ENCODE results near the gene UBL4B.

UBL4B gene

DNA sequence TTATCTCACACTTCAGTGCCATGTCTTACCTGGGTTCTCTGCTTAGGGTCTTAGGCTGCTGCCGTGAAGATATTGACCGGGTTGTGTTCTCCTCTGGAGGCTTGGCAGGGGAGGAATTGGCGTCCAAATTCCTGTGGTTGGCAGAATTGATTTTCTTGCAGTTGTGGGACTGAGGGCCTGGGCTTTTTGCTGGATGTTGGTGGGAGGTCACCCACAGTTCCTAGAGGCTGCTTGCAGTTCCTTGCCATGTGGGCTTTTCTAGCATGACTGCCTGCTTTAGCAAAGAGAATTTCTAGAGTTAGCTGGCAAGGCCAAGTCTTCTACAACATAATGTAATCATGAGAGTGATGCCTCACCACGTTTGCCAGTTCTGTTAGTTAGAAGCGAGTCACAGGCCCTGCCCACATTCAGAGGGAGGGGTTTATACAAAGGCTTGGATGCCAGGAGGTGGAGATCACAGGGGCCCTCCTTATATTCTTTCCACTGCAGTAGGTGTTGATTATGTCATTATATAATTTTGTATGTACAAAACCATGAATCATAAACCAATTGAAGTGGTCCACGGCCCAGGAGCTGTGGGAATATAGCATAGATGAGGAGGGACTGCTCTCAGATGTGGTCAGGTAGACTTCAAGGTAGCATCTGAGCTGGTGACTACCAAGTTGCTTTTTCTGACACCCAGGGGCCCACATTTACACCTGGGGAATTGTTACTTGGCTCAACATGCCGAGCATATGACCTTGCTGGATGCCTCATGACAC, 6.6 kb downstream of the UBL4B start:
- no peak for DNase-seq

DNA sequence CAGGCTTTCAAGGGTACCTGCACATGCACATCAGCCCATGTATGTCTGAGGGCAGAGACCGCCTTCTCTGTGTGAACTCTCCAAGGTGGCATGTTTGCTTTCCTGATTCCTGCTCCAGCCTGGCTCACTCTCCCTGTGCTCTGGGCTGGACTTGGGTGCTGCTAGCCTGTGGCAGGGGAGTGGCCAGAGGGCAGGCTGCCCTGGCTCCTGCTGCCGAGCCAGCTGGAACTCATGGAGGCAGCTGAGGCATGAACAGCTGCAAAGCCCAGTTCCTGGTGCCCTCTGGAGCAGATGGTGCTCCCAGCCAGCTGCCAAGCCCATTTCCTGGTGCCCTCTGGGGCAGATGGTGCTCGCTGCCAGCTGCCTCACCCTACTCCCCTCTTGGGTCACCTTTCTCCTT, 7.6 kb downstream of the UBL4B start:
- DNase-seq, result no peak

DNA sequence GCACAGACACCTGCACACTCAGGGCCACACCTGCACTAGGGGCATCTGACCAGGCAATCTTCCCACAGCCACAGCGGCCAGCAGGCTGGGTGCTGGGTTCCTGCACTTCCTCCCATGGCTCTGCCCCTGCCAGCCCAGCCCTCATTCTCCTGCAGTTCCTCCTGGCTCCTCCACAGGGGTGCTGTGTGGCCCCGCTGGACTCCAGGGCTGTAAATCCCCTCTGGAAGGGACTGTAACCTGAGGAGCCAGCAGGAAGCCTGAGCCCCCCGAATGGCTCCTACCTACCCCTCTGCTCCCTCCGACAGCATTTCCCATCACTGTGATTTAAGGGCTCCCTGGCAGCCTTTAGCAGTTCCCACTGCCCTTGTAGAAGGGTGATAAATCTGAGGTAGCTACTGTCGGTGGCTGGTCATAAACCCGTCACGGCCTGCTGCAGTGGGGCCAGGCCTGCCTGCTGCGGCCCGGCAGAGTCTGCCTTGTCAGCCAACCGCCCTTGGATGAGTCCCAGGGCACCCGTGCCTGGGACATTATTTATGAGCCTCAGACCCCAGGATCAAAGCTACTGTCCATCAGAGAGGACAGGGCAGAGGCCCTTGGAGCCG, 8.8 kb downstream of the UBL4B start:
- DNase-seq, result no peak

DNA sequence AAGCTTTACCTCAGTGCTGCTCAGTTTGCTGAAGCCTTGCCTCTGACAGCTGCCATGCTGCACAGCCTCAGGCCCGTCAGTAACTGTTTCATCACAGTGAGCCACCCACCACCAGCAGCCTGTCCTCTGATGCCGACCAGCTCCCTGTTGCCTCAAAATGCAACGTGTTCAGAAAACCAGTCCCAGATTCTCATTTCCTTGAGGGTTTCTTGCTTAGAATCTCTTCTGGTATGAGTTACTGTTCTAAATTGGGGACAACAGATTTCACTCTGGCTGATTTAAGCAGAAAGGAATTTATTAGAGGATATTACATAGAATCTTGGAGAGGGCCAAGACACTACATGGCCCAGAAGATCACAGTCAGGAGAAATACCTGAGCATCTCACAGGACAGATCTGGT, 11.0 kb downstream of the UBL4B start:
- DNase-seq, result no peak

DNA sequence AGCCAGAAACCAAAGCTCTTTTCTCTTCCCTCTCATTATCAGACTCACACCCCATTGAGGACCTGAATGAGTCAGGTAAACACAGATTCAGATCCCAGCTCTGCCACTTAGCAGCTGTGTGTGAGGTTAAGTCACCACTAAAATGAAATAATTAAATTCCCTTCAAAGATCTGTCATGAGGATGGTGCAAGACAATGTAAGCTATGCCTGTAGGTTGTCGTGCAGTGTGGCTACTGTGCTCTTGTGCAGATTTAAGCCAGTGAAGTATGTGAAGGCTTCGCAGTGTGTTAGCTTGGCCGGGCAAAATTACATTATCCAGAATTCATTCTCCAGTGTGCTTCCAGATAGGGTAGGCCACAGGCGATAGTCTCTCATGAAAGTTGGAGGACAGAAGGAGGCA, 13.6 kb downstream of the UBL4B start:
- DNase-seq, result no peak

DNA sequence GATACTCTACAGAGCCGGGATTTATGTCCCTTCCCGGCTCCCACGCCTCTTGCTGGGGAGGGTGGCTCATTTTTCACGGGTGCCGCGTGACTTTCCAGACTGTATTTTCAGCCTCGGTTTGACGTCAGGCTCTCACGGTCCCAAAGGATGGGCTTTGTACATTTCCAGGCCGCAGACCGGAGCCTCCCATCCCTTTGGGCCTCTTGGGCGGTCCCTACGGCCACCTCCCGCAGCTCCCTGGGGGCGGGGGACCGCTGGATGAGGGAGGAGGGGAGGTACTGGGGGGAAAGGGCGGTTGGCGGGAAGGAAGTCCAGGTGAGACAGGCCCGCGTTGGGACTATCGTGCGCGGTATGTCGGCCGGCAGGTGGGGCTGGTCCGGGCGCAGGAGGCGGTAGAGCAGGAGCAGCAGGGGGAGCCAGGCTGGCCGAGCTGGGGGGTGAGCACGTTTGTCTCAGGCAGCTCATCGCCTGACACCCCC, 17.9 kb downstream of the UBL4B start:
- DNase-seq, result no peak

DNA sequence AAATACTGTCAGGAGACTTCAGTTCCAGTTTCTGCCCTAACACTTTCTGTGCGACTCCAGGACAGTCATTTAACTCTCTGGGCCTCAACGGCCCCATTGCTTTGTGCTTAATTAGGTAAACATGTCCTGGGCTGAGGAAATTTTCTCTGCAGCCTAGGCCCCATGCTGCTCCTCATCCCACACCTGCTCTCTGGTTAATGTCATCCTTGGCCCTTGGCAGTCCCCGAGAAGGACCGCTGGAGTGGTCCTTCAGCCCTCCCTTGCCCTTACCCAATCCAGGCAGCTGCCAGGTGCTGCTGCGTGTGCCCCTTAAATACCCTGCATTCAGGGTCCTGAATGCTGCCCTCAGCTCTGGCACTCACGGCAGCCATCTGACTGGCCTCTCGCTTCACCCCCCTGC, 18.7 kb downstream of the UBL4B start:
- DNase-seq, result no peak

DNA sequence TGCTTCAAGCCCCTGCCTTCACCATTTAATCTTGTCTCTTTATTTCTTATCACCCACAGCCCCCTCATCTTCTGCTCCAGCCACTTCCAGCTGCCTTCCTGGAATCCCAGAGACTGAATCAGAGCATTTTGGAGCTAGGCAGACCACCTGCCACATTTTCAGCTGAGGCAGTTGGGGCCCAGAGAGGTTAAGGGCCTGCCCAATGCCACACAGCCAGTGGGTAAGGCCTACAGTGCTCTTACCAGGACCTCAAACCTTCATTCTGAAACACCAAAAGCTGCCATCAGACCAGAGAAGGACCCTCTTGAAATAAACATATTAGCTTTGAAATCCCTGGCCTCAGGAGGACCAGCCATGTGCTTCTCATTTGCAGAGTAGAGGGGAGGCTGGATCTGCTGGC, 20.4 kb downstream of the UBL4B start:
- no peak for DNase-seq

DNA sequence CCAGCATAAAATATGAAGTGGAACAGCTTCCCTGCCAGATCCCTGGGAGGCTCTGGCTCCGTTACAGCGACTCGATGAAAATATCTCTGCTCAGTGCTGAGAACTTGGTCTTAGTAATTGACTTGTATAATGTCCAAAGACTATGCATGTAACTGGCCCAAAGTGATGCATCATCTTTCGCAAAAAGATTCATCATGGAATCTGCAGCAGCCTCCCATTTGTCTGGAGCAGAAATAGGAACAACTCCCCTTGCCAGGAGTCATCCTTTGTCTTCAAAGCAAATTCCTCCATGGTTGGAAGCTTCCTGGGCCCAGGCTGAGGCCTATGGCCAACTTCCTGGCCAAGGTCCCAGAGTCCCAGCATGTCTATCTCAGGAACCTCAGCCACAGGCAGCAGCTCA, 21.2 kb downstream of the UBL4B start:
- DNase-seq, result no peak

DNA sequence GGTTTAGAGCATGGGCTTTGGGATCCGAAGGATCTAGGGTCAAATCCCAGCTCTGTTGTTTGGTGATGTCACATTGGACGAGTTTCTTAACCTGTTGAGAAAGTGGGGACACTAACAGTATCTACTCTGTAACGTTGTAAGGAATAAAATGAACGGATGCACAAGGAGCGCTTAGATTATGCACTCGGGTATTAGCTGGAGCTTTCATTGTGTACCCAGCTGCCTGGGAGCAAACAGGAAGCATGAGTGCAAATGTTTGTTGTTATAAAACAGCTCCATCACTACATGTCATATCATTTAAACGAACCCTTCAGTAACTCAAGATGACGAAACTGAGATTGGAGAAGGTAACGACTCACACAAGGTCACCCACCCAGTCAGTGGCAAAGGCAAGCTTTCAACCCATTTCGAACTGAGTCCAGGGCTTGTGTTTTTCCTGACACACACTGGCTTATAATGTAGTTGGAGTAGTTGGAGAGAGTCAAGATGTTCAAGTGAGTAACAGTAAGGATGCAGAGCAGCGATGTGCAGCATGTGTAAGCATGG, 21.9 kb downstream of the UBL4B start:
- DNase-seq, result no peak

DNA sequence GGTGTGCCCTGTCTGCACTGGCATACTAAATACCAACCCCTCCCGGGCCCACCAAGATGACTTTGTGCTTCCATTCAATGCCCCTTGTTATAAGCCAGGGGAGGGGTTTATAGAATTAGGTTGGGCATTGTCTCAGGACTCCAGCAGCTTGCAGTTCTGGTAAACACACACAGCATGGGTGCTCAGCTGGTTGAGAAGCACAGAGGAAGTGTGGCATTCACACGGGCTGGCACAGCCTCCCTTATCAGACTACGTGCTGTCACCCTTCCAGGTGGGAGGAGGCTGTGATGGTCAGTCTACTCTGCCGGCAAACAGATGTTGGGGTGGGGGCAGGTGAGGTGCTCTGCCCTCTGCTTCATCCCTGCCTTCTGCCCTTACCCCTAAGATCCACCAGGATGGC, 23.0 kb downstream of the UBL4B start:
- no peak for DNase-seq

DNA sequence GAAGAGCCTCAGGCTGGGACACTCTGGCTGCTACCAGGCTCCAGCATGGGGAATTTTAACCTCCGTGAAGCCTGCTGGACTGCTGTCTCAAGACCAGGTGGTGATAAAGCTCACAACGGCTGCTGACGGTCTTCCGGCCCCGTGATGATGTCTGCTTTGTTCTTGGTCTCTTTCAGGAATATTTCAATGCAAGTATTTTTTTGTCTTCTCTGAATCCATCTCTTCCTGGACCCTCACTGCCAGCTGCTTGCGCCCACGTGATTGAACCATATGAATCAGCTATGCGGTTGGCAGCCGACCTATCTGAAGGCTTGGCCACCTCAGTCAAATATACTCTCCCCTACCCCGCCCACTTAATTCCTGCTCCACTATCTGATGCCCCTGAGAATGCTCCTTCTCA, 23.4 kb downstream of the UBL4B start:
- no peak for DNase-seq

DNA sequence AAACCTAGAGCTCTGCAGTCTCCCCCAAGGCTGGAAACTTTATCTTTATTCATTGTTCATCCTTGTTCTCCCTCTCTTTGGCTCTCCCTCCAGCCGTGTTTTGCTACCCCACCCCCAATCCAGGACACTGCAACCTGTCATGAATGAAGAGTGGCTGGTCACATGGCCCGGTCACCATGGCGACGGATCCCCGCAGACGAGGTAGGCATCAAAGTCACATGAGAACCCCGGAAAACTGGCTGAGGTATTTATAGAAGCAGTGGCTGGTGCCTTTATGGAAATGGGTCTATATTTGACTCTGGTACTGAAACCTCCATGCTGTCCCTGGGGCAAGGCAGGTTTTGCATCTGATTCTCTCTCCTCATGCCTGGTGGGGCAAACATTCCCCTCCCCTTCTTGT, 24.7 kb downstream of the UBL4B start:
- no peak for DNase-seq

DNA sequence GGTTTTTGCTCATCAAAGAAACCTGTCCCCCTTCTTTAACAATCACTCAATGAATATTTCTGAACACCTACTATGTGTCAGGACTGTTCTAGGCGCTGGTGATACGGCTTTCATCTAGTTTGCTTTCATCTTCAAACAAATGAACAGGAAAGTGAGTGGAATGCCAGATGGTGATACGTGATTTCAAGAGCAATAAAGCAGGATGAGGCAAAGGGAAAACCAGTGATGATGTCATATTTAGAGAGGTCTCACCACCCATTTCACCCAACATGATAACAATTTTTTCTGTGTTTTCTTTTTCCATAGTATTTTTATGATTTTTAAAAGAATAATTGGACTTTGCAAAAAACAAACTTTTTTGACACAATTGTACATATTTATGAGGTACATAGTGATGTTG, 26.7 kb downstream of the UBL4B start:
- DNase-seq, result no peak

DNA sequence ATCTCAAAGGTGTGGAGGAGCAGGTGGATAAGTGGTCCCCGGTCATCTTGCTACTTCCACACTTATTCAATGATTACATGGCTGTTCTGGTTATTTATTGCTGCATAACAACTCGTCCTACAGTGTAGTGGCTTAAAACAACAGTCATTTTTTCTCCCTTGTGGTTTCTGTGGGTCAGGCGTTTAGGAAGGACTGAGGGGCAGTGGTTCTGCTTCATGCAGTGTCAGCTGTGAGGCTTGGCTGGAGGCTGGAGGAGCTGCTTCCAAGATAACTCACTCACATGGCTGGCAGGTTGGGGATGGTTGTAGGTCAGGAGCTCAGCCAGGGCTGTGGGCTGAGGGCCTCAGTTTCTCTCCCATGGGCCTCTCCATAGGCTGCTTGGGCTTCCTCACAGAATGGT, 32.1 kb downstream of the UBL4B start:
- no peak for DNase-seq

DNA sequence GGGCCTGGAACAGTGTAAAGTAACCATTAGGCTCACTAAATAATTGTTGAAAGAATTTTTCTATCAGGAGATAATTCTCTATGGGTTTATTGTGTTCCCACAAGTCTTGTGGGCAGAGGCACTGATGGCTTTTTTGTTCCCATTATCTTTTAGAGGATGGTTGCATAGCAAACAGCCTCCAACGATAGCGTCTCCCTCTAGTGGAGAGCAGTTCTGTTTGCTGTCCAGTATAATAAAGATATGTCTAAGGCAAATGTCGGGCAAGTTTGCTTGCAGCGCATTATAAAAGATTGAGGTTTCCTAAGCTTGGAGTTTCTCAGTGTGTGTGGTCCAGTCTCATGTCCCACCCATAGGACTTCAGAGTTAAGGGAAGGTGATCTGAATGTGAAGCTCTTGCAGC, 36.7 kb downstream of the UBL4B start:
- DNase-seq, result peak; percentile 19 to 35

DNA sequence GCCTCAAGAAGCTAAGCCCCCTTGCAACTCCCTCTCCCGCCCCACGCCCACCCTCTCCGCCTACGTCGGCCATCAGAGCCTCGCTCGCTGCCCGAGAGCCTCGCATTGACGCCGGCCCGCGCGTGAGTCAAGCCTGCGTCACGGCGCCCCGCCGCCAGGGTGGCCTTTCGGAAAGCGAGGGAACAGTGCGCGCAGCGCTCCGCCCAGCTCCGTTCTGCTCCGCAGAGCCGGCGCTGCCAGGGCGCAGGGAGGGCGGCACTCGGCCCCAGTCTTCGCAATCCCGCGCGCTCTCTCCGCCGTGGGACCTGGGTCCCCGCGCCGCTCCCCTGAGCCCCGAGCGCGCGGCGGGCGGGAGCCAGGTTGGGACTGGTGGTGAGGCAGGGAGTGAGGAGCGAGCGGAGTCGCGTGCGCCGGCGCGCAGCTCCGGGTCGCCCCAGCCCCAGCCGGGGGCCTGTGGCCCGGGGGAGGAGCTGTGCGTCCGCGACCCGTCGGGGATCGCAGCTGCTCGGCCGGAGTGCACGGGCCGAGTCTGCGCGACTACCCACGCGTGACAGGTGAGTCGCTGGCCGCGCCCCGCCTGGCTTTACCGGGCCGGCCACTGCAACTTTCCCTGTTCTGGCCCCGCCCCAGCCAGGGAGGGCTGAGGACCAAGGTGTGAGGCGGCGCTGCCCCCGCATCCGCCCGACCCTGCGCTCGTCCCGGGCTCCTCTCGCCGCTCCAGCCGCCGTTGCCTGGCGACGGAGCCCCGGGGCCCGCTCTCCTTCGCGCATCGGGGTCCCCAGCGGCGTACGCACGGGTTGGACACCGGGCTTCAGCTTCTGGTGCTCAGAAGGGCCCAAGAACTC, 38.3 kb downstream of the UBL4B start, which contains the start of gene SLC6A17:
Gene SLC6A17 (plus strand): TSS at position 165 of the 845 bp plus-strand sequence. CDS start 16,436 bp downstream, outside the sequence.
- no peak for DNase-seq

DNA sequence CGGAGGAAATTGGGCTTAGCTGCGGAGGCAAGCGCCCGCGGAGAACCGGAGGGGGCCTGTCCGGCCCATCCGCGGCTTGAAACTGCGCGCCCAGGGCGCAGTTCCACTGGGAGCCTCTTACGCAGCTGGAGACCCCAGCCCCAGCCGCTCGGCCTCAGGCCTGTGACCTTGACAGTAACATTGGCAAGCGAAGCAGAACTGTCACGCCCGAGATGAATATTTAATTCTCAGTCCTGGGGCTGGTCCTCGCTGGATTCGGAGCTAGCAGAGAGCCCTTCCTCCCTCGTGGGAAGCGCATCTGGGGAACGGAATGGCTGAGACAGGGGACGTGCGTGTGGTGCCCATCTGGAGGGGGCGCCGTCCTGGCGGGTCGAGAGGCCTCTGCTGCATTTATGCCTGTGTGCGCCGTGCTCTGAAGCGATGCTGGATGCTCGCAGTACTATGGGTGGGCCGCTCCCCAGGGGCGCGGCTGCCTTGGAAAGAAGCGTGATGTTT, 39.0 kb downstream of the UBL4B start:
- DNase-seq, result no peak

DNA sequence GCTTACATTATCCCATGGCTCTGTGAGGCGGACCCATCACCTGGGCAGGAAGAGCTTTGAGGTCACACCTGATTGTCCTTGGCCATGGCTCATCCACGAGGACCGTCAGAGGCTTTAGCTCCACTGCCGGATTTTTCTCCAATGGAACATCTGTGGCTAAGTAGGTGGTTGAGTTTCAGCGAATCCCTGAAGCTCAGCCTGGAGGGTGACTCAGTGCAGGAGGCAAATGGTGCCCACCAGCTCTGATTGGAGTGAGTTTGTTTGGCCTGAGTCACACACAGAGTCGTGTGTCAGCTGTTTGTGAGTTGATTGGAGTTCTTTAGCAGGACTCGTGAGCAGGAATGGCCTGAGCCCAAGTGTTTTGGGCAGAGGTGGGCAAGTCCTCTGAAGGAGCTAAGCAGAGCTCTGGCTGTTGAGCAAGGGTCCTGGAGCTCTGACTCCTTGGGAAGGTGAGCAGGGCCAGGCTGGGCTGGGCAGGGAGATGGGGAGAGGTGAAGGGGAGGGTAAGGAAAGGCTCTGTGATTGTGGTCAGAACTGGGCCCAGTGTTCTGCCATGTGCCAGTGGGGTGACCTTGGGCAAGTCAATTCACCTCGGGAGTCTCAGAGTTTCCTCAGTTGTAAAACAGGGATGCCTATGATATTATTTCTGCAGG, 40.0 kb downstream of the UBL4B start:
- DNase-seq, result no peak

DNA sequence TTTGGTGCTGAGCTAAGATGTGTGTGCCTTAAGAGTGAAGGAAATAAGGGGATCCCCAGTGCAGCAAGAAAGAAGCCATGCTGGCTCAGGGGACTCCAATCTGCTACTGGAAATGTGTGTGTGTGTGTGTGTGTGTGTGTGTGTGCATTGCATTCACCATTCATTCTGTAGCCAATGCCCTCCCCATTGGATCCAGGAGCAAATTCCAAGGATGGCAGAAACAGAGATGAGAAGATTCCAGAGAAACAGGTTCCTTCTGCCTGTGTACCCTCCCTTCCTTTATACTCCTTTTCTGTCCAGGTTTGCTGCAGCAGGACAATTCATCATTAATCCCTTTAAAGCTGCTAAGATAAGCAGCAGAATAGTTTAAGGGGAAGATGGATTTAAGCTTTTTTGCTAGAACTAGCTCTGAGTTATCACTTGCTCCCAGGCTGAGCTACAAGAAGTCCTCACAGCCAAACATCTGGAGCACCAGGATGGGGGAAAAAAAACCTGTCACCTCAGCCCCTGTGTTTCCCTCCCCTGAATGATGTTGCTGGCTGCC, 41.2 kb downstream of the UBL4B start:
- DNase-seq, result no peak

DNA sequence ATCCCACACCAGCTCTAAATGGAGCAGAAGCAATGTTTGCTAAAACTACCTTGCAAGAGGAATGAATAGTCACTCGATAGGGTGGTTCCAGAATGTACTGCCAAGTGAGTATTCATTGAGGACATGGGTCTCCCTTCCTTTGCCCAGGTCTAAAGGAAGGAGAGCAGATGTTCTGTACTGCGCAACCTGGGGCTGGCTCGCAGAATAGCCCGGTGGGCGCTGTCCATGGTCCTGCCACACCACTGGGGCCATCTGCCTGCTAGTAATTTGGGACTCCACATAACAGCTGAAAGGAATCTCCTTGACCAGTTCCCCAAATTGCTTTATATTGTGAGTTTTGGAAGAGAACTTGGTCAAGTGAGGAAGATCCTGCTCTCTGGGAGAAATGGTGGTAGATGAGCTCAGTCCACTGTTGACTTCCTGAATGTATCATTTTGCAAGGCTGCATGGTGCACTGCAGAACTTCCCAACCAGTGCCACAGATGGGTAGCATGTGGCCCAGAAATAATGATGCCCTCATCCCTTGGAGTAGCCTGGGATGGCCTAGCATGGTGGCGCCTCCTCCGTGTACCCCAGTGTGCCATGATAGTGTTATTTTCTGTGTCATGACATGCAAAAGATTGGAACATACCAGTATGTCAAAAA, 43.8 kb downstream of the UBL4B start:
- peak; percentile 11 to 26 for DNase-seq

DNA sequence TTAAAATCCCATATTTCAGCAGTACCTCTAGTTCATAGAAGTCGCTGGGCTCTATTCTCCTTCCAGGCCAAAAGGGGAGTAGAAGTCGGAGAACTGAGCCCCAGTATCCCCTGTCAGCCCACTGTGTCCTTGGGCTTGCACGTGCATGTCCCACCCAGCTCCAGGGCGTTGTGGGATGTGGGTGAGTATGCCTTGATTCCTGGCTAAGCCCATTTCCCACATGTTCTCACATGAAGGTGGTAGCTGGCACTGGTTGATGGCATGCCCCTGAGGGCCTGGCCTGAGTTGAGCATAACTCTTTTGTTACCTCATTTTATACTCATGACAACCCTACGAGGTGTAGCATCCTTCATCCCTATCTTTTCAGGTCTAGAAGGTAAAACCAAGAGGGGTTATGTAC, 46.0 kb downstream of the UBL4B start:
- DNase-seq, result no peak
